Loucy (cell line): ENCODE measurements around the gene STAT5B.

ENCODE experiments used
- H2AFZ ChIP-seq: fragments of 200-600 bp; sonication (generic); 2 replicates; pipeline ENCODE4 v1.6.0; 2016; ENCODE audit warnings: antibody characterized with exemption, mild to moderate bottlenecking, low read length, moderate library complexity
- H3F3A ChIP-seq: fragments of 200-600 bp; 2 replicates; pipeline ENCODE4 v1.6.0; 2016; ENCODE audit warnings: antibody characterized with exemption, low read depth, mild to moderate bottlenecking
- H3K27me3 ChIP-seq: fragments of 200-600 bp; sonication (generic); 2 replicates; pipeline ENCODE4 v1.6.1; 2014; ENCODE audit warnings: low read length, mild to moderate bottlenecking; ENCODE audit not compliant: insufficient read depth, poor library complexity, severe bottlenecking
- H3K36me3 ChIP-seq: fragments of 200-600 bp; sonication (generic); 2 replicates; pipeline ENCODE4 v1.6.1; 2016; ENCODE audit warnings: low read length; ENCODE audit not compliant: insufficient read depth
- H3K4me1 ChIP-seq: fragments of 200-600 bp; sonication (generic); 2 replicates; pipeline ENCODE4 v1.5.1; 2014; ENCODE audit warnings: low read length, mild to moderate bottlenecking; ENCODE audit not compliant: insufficient read depth, poor library complexity, severe bottlenecking
- H3K4me2 ChIP-seq: fragments of 200-600 bp; sonication (generic); 2 replicates; pipeline ENCODE4 v1.6.0; 2014; ENCODE audit warnings: antibody characterized with exemption, low read length, low read depth, mild to moderate bottlenecking; ENCODE audit not compliant: poor library complexity, severe bottlenecking
- H3K4me3 ChIP-seq: fragments of 200-600 bp; sonication (generic); 2 replicates; pipeline ENCODE4 v1.5.1; 2014; ENCODE audit warnings: low read length, mild to moderate bottlenecking, mixed read lengths; ENCODE audit not compliant: poor library complexity, severe bottlenecking
- H3K79me2 ChIP-seq: fragments of 200-600 bp; sonication (generic); 2 replicates; pipeline ENCODE4 v1.6.1; 2014; ENCODE audit warnings: low read length; ENCODE audit not compliant: insufficient read depth
- H3K9ac ChIP-seq: fragments of 200-600 bp; sonication (generic); 2 replicates; pipeline ENCODE4 v1.6.0; 2014; ENCODE audit warnings: mild to moderate bottlenecking, low read depth, low read length, moderate library complexity; ENCODE audit not compliant: poor library complexity, severe bottlenecking
- H3K9me2 ChIP-seq: fragments of 200-600 bp; sonication (generic); replicated peaks from 2 replicates; pipeline ENCODE4 v1.6.1; 2016; ENCODE audit warnings: low read depth, low read length, mixed read lengths
- H3K9me3 ChIP-seq: fragments of 200-600 bp; sonication (generic); 2 replicates; pipeline ENCODE4 v1.6.1; 2014; ENCODE audit warnings: mild to moderate bottlenecking, antibody characterized with exemption, low read length, low read depth; ENCODE audit not compliant: insufficient read depth
- H4K20me1 ChIP-seq: fragments of 200-600 bp; sonication (generic); 2 replicates; pipeline ENCODE4 v1.6.0; 2014; ENCODE audit warnings: antibody characterized with exemption, low read length, mild to moderate bottlenecking; ENCODE audit not compliant: insufficient read depth, poor library complexity, severe bottlenecking
- EZH2phosphoT487 ChIP-seq: fragments of 200-600 bp; IDR thresholded peaks from 2 replicates; pipeline ENCODE4 v1.6.1; 2018; ENCODE audit warnings: antibody characterized with exemption, mild to moderate bottlenecking, moderate library complexity, borderline replicate concordance
- TF ChIP-seq, protein P1 (sequence below): fragments of 200-600 bp; sonication (generic); conservative IDR thresholded peaks from 2 replicates; pipeline ENCODE4 v1.5.1; 2014; ENCODE audit warnings: mild to moderate bottlenecking, antibody characterized with exemption, low read length

The STAT5B gene

GRCh38 chr17:42283241-42284023 is 7.2 kb upstream of the STAT5B start:
- no peaks in the 10 kb centered on the region for H3K36me3 ChIP-seq
- H3K4me1 ChIP-seq, result peaks cover 28% of the 10 kb centered on the region
- H2AFZ ChIP-seq, result no peak overlapping the region
- H3K27me3 ChIP-seq, result no peaks in the 10 kb centered on the region
- H3F3A ChIP-seq, result no peaks in the 10 kb centered on the region
- H3K4me3 ChIP-seq, result no peak overlapping the region
- TF ChIP-seq EZH2phosphoT487, result no peak
- TF ChIP-seq, protein P1, sequence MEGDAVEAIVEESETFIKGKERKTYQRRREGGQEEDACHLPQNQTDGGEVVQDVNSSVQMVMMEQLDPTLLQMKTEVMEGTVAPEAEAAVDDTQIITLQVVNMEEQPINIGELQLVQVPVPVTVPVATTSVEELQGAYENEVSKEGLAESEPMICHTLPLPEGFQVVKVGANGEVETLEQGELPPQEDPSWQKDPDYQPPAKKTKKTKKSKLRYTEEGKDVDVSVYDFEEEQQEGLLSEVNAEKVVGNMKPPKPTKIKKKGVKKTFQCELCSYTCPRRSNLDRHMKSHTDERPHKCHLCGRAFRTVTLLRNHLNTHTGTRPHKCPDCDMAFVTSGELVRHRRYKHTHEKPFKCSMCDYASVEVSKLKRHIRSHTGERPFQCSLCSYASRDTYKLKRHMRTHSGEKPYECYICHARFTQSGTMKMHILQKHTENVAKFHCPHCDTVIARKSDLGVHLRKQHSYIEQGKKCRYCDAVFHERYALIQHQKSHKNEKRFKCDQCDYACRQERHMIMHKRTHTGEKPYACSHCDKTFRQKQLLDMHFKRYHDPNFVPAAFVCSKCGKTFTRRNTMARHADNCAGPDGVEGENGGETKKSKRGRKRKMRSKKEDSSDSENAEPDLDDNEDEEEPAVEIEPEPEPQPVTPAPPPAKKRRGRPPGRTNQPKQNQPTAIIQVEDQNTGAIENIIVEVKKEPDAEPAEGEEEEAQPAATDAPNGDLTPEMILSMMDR, result no peak
- H3K4me2 ChIP-seq, result peak overlapping the region; percentile 16
- H3K9me2 ChIP-seq, result no peaks in the 10 kb centered on the region
- H3K9ac ChIP-seq, result peak overlapping the region; percentile 1
- H4K20me1 ChIP-seq, result peaks cover 7% of the 10 kb centered on the region
- H3K79me2 ChIP-seq, result peaks cover 49% of the 10 kb centered on the region
- no peaks in the 10 kb centered on the region for H3K9me3 ChIP-seq

DNA sequence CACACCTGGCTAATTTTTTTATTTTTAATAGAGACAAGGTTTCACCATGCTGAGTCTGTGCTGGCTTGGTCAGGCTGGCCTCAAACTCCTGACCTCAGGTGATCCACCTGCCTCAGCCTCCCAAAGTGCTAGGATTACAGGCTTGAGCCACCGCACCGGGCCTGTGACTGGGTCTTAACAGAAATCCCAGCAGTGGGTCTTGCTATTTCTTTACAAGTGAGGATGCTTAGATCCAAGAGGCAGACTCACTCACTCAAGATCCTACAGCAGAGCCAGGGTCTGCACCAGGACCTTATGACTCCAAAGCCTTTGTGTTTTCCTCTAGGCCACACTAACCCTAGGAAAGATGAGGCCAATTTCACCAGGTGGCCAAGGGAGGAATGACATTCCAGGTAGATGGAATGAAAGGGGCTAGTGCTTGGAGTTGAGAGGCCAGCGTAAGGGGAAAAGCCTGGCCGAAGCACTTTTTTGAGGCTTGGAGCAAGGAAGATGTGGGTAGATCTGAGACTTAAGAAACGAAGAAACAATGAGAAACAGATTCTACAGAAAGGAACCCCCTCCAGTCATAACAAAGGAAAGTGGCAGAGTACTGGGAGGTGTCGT is 6.4 kb upstream of the STAT5B start:
- H4K20me1 ChIP-seq, result peaks cover 7% of the 10 kb centered on the region
- TF ChIP-seq, protein P1, result no peak
- no peak for TF ChIP-seq EZH2phosphoT487
- no peaks in the 10 kb centered on the region for H3K9me3 ChIP-seq
- no peaks in the 10 kb centered on the region for H3K9me2 ChIP-seq
- H3K79me2 ChIP-seq, result peaks cover 40% of the 10 kb centered on the region
- H3K36me3 ChIP-seq, result no peaks in the 10 kb centered on the region
- H2AFZ ChIP-seq, result no peak overlapping the region
- peaks cover 25% of the 10 kb centered on the region for H3K4me1 ChIP-seq
- H3K4me2 ChIP-seq, result no peak overlapping the region
- no peaks in the 10 kb centered on the region for H3K27me3 ChIP-seq
- H3F3A ChIP-seq, result no peaks in the 10 kb centered on the region
- no peak overlapping the region for H3K4me3 ChIP-seq
- H3K9ac ChIP-seq, result no peak overlapping the region

DNA sequence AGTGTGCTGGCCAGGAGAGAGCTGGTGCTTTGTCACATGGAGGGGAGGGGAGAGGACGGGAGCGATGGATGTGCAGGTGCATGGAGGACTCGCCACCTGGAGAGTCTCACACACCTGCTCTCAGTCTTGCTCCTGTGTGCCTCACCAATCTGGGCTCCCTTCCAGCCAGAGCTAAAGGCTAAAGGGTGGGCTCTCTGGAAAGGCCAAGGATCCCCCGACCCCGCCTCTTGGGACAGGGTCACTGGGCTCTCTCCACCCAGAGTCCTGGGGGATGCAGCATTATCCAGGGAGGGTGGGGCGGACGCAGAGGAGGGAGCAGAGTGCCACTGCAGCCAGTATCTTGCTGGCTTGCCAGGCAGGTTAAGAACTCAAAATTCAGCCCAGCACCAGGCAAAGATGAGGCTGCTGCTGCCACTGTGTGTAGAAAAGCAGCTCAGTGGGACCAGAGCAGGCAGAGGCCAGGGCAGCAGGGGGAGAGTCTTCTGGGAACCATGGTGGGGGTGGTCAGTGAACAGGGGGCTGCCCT is 5.4 kb upstream of the STAT5B start:
- TF ChIP-seq, protein P1, result no peak
- no peak for TF ChIP-seq EZH2phosphoT487
- H3K9me2 ChIP-seq, result no peaks in the 10 kb centered on the region
- no peaks in the 10 kb centered on the region for H3K9me3 ChIP-seq
- no peak overlapping the region for H2AFZ ChIP-seq
- H3K36me3 ChIP-seq, result no peaks in the 10 kb centered on the region
- H4K20me1 ChIP-seq, result peaks cover 3% of the 10 kb centered on the region
- H3K4me3 ChIP-seq, result no peak overlapping the region
- H3K79me2 ChIP-seq, result peaks cover 39% of the 10 kb centered on the region
- no peaks in the 10 kb centered on the region for H3F3A ChIP-seq
- peaks cover 24% of the 10 kb centered on the region for H3K4me1 ChIP-seq
- H3K9ac ChIP-seq, result no peak overlapping the region
- H3K27me3 ChIP-seq, result no peaks in the 10 kb centered on the region
- no peak overlapping the region for H3K4me2 ChIP-seq
